NCI-H146 (cell line): Measurements from ENCODE around the gene CELA3B.
"Not testable (repeated sequence)": the region's sequence is repeated elsewhere in the genome, so short reads cannot be mapped to it uniquely, and the experiment has no call there.

ENCODE experiments used
- DNase-seq: peaks from one replicate; lab custom pipeline; 2025; lab: John Stamatoyannopoulos, UW

The CELA3B gene

DNA sequence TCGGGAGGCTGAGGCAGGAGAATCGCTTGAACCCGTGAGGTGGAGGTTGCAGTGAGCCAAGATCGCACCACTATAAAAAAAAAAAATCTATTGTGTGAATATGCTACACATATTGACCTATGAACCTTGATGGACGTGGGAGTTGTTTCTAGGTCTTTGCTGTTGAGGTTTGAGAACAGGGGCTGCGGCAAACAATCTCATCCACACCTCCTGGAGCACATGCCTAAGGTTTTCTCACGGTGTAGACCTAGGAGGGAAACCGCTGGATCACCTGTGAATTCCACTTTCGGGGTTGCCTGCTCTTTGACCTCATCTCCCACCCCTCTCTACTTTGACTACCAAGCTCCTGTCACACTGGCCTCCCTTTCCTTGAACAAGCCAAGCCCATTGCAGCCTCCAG is 1.5 kb upstream of the CELA3B start:
- not testable (repeated sequence) for DNase-seq

DNA sequence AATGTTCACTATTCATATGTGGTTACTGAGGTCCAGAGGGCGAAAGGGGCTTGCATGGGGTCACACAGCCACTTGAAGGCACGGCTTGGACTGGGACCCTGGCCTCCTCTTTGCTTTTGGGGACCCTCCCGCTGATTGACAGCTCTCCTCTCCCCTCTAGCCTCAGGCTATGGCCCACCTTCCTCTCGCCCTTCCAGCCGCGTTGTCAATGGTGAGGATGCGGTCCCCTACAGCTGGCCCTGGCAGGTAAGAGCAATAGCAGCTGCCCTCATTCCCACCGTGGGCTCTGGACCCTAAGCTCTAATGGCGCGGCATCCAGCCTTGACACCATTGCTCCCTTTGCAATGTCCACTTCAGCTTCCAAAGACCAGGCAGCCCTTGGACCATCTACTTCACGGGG is 1.4 kb downstream of the CELA3B start:
- not testable (repeated sequence) for DNase-seq

DNA sequence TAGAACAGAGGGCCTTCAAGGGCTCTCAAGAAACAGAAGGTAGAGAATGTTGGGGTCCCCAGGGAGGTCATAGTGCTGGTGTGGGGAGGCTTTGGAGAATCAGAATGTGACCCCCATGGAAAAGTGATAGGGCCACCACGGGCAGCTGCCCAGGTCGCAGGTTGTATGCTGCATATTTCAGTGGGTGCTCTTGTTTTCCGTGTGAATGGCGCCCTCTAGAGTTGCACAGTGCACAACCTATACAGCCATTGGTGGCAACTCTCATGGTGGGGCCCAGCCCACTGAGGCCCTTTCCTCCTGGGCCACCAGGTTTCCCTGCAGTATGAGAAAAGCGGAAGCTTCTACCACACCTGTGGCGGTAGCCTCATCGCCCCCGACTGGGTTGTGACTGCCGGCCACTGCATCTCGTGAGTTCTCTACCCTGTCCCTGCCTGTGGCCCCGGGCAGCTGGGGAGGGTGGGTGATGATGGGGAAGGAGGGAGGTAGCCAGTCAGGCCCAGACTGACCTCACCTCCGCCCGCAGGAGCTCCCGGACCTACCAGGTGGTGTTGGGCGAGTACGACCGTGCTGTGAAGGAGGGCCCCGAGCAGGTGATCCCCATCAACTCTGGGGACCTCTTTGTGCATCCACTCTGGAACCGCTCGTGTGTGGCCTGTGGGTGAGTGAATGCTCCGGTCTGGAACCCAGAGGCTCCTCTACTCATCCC is 3.8 kb downstream of the CELA3B start:
- DNase-seq = not testable (repeated sequence)

DNA sequence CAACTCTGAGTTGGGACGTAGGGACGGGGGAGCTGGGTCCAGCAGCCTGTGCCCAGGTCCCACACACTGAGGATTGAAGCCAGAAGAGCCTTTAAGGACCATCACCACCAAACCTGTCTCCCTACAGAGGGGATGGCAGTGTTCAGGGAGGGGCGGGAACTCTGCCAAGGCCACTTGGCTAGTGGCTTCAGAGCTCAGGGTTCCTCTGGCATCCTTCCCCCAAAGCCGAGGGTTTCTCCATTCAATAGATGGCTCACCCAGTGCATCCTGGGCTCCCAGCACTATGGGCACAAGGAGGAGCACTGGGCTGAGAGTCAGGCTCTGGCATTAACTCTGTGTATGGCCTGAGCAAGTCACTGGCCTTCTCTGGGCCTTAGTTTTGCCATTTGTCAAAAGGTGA is 4.4 kb downstream of the CELA3B start:
- DNase-seq = not testable (repeated sequence)

DNA sequence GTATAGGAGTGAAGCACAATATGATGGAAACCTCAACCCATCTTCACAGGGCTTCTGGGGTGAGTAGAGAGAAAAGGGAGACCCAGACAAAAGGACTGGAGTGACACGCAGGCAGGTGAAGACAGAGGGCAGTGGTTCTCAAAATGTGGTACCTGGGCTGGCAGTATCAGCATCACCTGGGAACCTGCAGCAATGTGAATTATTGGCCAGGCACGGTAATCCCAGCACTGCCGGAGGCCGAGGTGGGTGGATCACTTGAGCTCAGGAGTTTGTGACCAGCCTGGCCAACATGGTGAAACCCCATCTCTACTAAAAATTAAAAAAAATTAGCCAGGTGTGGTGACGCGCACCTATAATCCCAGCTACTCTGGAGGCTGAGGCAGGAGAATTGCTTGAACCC is 5.3 kb downstream of the CELA3B start:
- DNase-seq = not testable (repeated sequence)

DNA sequence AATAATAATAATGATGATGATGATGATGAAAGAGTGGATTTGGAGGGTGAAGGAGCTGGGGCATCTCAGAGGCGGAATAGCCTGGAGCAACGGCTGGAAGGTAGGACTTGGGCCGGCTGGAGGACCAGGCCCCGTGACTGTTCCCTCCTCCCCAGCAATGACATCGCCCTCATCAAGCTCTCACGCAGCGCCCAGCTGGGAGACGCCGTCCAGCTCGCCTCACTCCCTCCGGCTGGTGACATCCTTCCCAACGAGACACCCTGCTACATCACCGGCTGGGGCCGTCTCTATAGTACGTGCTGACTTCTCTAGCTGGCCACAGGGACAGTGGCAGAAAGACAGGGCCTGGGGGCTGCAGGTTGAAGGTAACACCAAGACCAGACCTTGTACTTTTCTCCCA is 6.7 kb downstream of the CELA3B start:
- DNase-seq = not testable (repeated sequence)

DNA sequence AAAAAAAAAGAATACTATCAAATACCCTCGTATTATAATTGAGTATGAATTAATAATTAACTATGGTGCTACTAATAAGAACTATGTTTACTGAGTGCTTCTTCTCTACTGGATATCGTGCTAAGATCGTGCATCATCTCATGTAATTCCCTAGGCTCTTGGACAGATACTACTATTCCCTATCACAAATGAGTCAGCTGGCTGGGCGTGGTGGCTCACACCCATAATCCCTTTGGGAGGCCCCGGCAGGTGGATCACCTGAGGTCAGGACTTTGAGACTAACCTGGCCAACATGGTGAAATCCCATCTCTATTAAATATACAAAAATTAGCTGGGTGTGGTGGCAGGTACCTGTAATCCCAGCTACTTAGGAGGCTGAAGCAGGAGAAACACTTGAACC is 9.1 kb downstream of the CELA3B start:
- DNase-seq = not testable (repeated sequence)

DNA sequence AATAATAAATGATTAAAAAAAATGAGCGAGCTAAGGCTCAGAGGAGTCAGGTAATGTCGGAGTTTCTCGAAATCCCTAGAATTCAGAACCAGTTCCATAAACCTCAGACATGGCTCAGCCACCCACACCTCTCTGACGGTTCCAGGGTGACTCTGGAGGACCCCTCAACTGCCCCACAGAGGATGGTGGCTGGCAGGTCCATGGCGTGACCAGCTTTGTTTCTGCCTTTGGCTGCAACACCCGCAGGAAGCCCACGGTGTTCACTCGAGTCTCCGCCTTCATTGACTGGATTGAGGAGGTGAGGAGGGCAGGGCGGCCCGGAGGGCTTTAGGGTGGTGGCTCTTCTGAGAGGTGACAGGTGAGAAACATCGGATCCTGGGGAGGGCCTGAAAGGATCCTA is 9.6 kb downstream of the CELA3B start:
- not testable (repeated sequence) for DNase-seq

DNA sequence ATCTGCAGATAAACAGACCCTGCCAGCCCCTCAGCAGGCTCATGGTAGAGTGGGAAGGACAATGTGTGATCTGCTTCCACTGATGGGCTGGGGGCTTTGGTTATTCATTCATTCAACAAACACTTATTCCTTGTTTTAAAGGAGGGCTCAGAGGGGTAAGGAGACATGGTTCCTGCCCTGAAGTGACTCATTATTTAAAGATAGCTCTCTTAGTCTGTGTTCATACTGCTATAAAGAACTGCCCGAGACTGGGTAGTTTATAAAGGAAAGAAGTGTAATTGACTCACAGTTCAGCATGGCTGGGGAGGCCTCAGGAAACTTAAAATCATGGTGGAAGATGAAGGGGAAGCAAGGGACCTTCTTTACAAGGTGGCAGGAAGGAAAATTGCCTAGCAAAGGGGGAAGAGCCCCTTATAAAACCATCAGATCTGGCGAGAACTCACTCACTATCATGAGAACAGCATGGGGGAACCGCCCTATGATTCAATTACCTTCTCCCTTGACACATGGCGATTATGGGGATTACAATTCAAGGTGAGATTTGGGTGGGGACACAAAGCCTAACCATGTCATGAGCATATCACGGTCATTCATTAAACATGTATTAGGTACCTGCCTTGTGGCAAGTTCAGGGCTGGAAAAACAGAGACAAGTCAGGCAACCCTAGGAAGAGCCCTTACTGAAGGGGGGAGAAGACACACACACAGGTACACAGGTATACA is 13.0 kb downstream of the CELA3B start:
- not testable (repeated sequence) for DNase-seq

DNA sequence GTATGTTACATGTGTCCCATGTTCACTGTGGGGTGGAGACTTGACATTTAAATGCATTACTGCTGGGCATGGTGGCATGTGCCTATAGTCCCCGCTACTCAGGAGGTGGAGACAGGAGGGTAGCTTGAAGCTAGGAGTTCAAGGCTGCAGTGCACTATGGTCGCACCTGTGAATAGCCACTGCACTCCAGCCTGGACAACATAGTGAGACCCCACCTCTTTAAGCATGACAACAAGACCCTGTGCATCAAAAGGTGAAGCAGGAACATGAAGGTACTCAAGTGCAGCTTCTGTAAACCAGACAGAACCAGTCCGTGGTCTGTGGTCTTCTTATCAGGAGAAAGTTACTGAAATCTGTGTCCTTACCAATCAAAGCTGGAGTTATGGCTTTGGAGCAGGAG is 15.4 kb downstream of the CELA3B start:
- DNase-seq = not testable (repeated sequence)

DNA sequence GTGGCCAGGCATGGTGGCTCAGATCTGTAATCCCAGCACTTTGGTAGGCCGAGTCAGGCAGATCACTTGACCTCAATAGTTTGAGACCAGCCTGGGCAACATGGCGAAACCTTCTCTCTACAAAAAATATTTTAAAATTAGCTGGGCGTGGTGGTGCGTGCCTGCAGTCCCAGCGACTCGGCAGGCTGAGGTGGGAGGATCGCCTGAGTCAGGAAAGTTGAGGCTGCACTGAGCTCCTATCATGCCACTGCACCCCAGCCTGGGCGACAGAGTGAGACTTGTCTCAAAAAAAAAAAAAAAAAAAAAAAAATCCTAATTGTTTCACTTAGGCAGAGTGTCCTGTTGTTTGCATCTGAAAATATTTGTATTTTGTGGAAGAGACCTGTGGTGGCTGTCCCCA is 17.9 kb downstream of the CELA3B start:
- DNase-seq = not testable (repeated sequence)

DNA sequence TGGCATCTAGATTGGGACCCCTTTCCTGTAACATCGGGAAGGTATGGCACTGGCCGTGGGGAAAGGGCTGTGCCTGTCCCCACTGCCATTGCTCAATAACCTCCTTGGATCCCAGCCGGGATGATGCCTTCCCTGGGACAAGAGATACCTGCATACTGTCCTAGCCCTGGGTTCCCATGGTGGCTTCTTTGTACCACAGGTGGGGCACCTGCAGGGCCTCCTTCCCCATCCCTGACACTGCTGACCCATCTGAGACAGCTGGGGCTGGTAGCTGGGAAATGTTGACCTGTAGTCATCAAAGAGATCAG is 19.8 kb downstream of the CELA3B start:
- DNase-seq = not testable (repeated sequence)

DNA sequence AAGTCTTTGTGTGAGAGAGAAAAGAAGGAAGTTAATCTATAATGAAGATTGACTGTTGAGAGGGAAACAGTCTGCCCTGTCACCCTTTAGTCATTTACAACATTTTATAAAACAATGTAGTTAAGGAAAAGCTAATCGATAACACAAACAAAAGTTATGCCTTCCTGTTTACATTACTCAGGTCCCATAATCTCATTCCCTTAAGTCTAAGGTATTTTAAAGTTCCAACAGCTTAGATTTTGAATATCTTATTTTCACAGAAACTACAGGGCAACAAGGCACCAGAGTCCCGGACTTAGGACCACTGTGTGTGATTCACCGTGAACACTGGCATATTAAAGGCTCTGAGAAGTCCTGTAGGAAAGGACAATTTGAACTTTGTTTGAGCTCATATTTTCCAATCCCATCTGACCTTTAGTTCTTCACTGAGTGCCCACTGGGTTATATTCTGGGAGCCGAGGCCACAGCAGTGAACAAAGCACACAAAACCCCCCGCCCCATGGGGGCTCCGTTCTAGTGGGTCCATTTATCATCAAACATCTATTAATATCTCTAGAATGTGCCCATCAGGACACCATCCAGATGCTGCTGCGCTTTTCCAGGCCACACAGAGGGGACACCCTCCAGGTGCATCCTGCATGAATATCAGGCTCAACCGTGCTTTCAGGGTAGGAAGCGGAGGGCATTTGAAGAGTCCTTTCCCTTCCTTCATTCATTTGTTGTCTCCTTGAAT is 21.2 kb downstream of the CELA3B start:
- not testable (repeated sequence) for DNase-seq

DNA sequence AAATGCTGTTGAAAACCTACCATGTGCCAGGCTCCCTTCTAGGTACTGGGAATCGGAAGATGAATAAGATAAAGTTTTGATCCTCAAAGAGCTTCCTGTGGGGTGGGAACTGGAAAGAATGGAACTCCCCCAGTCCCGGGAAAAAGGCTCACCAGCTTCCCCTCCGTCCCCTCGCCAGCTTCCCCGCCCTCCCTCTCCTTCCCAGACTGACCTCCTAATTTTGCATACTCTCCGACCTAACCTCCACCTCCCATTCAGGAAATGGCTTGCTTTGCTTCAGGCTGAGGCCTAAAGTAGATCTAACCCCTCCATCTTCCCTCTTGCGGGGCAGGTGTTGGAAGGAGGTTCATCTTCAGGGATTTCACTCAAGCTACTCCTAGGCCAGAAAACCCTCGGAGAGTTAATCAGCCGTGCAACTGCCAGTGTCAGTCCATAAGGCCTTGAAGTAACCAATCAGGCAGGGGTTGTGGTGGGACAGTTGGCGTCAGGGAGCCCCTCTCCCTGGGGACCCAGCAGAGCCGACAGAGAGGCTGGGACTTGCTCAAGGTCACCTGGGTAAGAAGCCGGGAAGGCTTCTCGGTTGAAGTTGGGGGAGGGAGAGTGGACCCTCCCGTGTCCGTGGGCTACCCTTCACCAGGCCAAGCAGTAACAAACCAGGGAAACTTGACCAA is 21.9 kb downstream of the CELA3B start:
- DNase-seq = not testable (repeated sequence)

DNA sequence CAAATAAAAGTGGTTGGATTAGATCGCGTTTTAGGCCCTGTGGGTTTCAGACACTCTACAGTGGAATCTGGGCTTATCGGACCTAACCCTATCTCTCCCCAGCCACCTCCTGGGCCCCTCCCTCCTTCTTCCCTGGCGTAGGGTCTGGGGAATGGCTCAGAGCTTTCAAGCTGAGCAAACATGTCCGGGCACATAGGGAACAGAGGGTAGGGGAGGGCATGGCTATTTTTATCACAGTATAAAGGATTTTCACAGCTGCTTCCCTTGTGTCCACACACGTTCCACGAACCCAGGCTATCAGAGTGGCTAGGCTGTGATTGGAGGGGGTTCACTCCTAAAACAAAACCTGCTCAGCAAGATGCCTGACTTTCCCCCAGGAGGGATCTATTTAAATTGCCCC is 22.8 kb downstream of the CELA3B start:
- peak; percentile 67 for DNase-seq

DNA sequence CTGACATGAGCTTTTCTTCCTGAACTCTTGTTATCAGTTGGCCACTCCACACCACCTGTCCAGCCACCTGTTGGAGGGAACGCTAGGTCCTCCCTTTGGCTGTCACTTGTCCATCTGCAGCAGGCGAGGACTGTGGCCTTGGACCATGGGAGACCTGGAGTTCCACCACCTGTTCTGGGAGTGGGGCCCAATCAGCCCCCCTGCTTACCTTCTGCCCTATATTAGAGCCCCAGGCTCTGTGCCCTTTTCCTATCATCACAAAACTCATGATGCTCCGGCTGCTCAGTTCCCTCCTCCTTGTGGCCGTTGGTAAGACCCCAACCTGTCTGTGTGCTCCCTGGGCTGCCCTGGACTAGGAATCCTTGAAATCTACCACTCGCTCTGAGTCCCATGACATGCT is 24.6 kb downstream of the CELA3B start, which contains the start of gene CELA3A:
TSS of gene CELA3A (plus strand) at position 249 of the 400 bp plus-strand sequence. CDS start at position 267, 18 bp downstream.
- DNase-seq = no peak

DNA sequence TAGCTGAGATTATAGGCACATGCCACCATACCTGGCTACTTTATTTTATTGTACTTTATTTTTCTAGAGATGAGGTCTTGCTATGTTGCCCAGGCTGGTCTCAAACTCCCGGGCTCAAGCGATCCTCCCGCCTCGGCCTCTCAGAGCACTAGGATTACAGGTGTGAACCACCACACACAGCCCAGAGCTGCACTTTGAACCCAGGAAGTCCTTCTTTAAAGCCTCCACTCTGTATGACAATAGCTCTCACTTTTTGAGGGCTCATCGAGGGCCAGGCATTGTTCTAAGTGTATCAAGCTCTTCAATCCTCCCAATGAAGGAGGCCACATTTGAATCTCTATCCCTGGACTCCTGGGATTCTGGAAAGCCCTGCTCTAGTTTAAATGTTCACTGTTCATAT is 25.6 kb downstream of the CELA3B start:
- DNase-seq = not testable (repeated sequence)

DNA sequence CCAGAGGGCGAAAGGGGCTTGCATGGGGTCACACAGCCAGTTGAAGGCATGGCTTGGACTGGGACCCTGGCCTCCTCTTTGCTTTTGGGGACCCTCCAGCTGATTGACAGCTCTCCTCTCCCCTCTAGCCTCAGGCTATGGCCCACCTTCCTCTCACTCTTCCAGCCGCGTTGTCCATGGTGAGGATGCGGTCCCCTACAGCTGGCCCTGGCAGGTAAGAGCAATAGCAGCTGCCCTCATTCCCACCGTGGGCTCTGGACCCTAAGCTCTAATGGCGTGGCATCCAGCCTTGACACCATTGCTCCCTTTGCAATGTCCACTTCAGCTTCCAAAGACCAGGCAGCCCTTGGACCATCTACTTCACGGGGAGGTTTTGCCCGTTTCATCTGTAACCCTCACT is 26.1 kb downstream of the CELA3B start:
- DNase-seq = not testable (repeated sequence)

DNA sequence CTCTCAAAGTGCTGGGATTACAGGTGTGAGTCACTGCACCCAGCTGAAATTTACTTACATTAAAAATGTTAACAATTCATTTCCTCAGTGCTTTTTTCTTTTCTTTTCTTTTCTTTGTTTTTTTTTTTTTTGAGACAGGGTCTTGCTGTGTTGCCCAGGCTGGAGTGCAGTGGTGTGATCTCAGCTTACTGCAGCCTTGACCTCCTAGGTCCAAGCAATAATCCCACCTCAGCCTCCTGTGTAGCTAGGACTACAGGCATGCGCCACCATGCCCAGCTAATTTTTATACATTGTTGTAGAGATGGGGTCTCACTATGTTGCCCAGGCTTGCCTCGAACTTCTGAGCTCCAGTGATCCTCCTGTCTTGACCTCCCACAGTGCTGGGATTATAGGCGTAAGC is 27.1 kb downstream of the CELA3B start:
- DNase-seq = not testable (repeated sequence)

DNA sequence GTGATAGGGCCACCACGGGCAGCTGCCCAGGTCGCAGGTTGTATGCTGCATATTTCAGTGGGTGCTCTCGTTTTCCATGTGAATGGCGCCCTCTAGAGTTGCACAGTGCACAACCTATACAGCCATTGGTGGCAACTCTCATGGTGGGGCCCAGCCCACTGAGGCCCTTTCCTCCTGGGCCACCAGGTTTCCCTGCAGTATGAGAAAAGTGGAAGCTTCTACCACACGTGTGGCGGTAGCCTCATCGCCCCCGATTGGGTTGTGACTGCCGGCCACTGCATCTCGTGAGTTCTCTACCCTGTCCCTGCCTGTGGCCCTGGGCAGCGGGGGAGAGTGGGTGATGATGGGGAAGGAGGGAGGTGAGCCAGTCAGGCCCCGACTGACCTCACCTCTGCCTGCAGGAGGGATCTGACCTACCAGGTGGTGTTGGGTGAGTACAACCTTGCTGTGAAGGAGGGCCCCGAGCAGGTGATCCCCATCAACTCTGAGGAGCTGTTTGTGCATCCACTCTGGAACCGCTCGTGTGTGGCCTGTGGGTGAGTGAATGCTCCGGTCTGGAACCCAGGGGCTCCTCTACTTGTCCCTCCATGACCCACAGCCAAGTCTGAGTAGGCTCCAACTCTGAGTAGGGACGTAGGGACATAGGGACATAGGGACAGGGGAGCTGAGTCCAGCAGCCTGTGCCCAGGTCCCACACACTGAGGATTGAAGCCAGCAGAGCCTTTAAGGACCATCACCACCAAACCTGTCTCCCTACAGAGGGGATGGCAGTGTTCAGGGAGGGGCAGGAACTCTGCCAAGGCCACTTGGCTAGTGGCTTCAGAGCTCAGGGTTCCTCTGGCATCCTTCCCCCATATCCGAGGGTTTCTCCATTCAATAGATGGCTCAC is 28.7 kb downstream of the CELA3B start:
- DNase-seq = peak; percentile 20

DNA sequence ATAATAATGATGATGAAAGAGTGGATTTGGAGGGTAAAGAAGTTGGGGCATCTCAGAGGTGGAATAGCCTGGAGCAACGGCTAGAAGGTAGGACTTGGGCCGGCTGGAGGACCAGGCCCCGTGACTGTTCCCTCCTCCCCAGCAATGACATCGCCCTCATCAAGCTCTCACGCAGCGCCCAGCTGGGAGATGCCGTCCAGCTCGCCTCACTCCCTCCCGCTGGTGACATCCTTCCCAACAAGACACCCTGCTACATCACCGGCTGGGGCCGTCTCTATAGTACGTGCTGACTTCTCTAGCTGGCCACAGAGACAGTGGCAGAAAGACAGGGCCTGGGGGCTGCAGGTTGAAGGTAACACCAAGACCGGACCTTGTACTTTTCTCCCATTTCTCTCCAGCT is 29.9 kb downstream of the CELA3B start:
- not testable (repeated sequence) for DNase-seq
